Tibial artery (tissue), 4 donors: ENCODE data around the gene CYP2B6.
"Not testable (repeated sequence)": the region's sequence is repeated elsewhere in the genome, so short reads cannot be mapped to it uniquely, and the experiment has no call there.

Experiments
- DNase-seq, 2 donors: peaks; one replicate each; pipeline ENCODE4 v3.0.0-alpha.2; 2019
- H3K27ac ChIP-seq, 2 donors: fragments of 200-600 bp; sonication (generic) in 1 of 2; 1 replicate in 1 of 2; 2 replicates in 1 of 2; pipeline ENCODE4 v1.5.1; 2018 to 2019; ENCODE audit warnings: mild to moderate bottlenecking in 1 of 2
- H3K27me3 ChIP-seq, 2 donors: fragments of 200-600 bp; sonication (generic) in 1 of 2; one replicate each; pipeline versions ENCODE4 v1.5.1 to v1.6.0; 2016 to 2019
- H3K36me3 ChIP-seq, 3 donors: fragments of 200-600 bp; sonication (generic) in 2 of 3; one replicate each; pipeline ENCODE4 v1.5.1; 2016 to 2019; ENCODE audit warnings: mild to moderate bottlenecking in 2 of 3
- H3K4me1 ChIP-seq, 4 donors: fragments of 200-600 bp; sonication (generic) in 2 of 4; 1 replicate in 3 of 4; 2 replicates in 1 of 4; pipeline ENCODE4 v1.5.1; 2016 to 2019
- H3K4me3 ChIP-seq, 2 donors: fragments of 200-600 bp; sonication (generic) in 1 of 2; 1 replicate in 1 of 2; 2 replicates in 1 of 2; pipeline ENCODE4 v1.5.1; 2018 to 2019; ENCODE audit warnings: mild to moderate bottlenecking in 2 of 2
- H3K9me3 ChIP-seq, 3 donors: fragments of 200-600 bp; sonication (generic) in 1 of 3; one replicate each; pipeline ENCODE4 v1.5.1; 2016 to 2019
- intact Hi-C: fragments of 100-400 bp; cut with DNase I; formaldehyde crosslinking; loops from one replicate; pipeline ENCODE4 v1.15.0; 2023; ENCODE audit warnings: low total_unique reads
- TF ChIP-seq, protein P1 (sequence below), 2 experiments: fragments of 200-600 bp in 1 of 2; fragments of 450-650 bp in 1 of 2; IDR thresholded peaks; one replicate each; pipeline ENCODE4 v1.5.1; 2017 to 2019; ENCODE audit warnings: antibody characterized with exemption in 2 of 2, mild to moderate bottlenecking in 1 of 2, moderate library complexity in 1 of 2

The CYP2B6 gene

GRCh38 chr19:41029524-41030432, 38.7 kb downstream of the CYP2B6 start:
- Histone ChIP-seq H3K9me3 (no peaks in the 10 kb centered on the region), H3K27ac (no peak overlapping the region), H3K27me3 (peaks cover 0 to 13% of the 10 kb centered on the region in 2 donors), H3K4me1 (no peaks in the 10 kb centered on the region), H3K36me3 (no peaks in the 10 kb centered on the region), H3K4me3 (no peak overlapping the region)
- TF ChIP-seq, protein P1, sequence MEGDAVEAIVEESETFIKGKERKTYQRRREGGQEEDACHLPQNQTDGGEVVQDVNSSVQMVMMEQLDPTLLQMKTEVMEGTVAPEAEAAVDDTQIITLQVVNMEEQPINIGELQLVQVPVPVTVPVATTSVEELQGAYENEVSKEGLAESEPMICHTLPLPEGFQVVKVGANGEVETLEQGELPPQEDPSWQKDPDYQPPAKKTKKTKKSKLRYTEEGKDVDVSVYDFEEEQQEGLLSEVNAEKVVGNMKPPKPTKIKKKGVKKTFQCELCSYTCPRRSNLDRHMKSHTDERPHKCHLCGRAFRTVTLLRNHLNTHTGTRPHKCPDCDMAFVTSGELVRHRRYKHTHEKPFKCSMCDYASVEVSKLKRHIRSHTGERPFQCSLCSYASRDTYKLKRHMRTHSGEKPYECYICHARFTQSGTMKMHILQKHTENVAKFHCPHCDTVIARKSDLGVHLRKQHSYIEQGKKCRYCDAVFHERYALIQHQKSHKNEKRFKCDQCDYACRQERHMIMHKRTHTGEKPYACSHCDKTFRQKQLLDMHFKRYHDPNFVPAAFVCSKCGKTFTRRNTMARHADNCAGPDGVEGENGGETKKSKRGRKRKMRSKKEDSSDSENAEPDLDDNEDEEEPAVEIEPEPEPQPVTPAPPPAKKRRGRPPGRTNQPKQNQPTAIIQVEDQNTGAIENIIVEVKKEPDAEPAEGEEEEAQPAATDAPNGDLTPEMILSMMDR (IDR thresholded peaks at IDR 0.05) = no peak
- no peak for DNase-seq
- intact Hi-C loops = no loop called here

GRCh38 chr19:41030651-41031050, 39.6 kb downstream of the CYP2B6 start:
- Histone ChIP-seq H3K36me3 (no peaks in the 10 kb centered on the region), H3K9me3 (no peaks in the 10 kb centered on the region), H3K27me3 (peaks cover 0 to 9% of the 10 kb centered on the region in 2 donors), H3K4me3 (no peak overlapping the region), H3K4me1 (no peaks in the 10 kb centered on the region), H3K27ac (no peak overlapping the region)
- intact Hi-C loops = no loop called here
- TF ChIP-seq, protein P1 (IDR thresholded peaks at IDR 0.05) = no peak
- DNase-seq = no peak

- no peak for DNase-seq
- TF ChIP-seq, protein P1 (IDR thresholded peaks at IDR 0.05) = no peak
- intact Hi-C loops = no loop called here
These were observed 40.8 kb downstream of the CYP2B6 start for GRCh38 chr19:41031916-41032315.

DNA sequence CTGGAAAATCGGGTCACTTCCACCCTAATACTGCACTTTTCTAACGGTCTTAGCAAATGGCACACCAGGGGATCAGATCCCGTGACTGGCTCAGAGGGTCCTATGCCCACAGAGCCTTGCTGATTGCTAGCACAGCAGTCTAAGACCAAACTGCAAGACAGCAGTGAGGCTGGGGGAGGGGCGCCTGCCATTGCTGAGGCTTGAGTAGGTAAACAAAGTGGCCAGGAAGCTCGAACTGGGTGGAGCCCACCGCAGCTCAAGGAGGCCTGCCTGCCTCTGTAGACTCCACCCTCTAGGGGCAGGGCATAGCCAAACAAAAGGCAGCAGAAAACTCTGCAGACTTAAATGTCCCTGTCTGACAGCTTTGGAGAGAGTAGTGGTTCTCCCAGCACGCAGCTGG, 42.2 kb downstream of the CYP2B6 start:
- H3K27me3 ChIP-seq, H3K9me3 ChIP-seq, H3K4me3 ChIP-seq, H3K36me3 ChIP-seq, intact Hi-C loops, H3K27ac ChIP-seq, DNase-seq, H3K4me1 ChIP-seq: not testable (repeated sequence)

More at GRCh38 chr19:41031916-41032315, 40.8 kb downstream of the CYP2B6 start:
- H3K4me3 ChIP-seq = no peak overlapping the region
- no peak overlapping the region for H3K27ac ChIP-seq
- H3K27me3 ChIP-seq = peaks cover 0 to 2% of the 10 kb centered on the region in 2 donors
- H3K4me1 ChIP-seq = no peaks in the 10 kb centered on the region
- H3K36me3 ChIP-seq = no peaks in the 10 kb centered on the region
- H3K9me3 ChIP-seq = no peaks in the 10 kb centered on the region

- Histone ChIP-seq H3K4me3 (no peak overlapping the region), H3K27ac (no peak overlapping the region), H3K27me3 (no peaks in the 10 kb centered on the region), H3K4me1 (no peaks in the 10 kb centered on the region), H3K9me3 (no peaks in the 10 kb centered on the region), H3K36me3 (no peaks in the 10 kb centered on the region)
- TF ChIP-seq, protein P1 (IDR thresholded peaks at IDR 0.05) = no peak
- intact Hi-C loops = no loop called here
- DNase-seq = no peak
These were observed 48.7 kb downstream of the CYP2B6 start for GRCh38 chr19:41039806-41040205.

GRCh38 chr19:41045095-41045494, 54.0 kb downstream of the CYP2B6 start:
- H3K9me3 ChIP-seq, H3K36me3 ChIP-seq, DNase-seq, H3K4me3 ChIP-seq, H3K4me1 ChIP-seq, H3K27ac ChIP-seq, H3K27me3 ChIP-seq, intact Hi-C loops: not testable (repeated sequence)
